Ishikawa (cell line): ENCODE data around the gene MFSD12.

Source experiments
- CEBPB ChIP-seq: IDR thresholded peaks from 2 replicates; pipeline ENCODE4 v1.6.1; 2012
- CREB1 ChIP-seq: IDR thresholded peaks from 2 replicates; pipeline ENCODE4 v1.6.1; 2012; ENCODE audit warnings: low read depth
- EGR1 ChIP-seq: IDR thresholded peaks from 2 replicates; pipeline ENCODE4 v1.6.1; 2012
- EP300 ChIP-seq: IDR thresholded peaks from 2 replicates; pipeline ENCODE4 v1.6.1; 2012; ENCODE audit warnings: borderline replicate concordance
- FOXM1 ChIP-seq: IDR thresholded peaks from 2 replicates; pipeline ENCODE4 v1.6.1; 2012; ENCODE audit warnings: low read depth, borderline replicate concordance
- MAX ChIP-seq: IDR thresholded peaks from 2 replicates; pipeline ENCODE4 v1.6.1; 2012
- RAD21 ChIP-seq: IDR thresholded peaks from 2 replicates; pipeline ENCODE4 v1.6.1; 2012; ENCODE audit warnings: low read depth
- TAF1 ChIP-seq: IDR thresholded peaks from 2 replicates; pipeline ENCODE4 v1.6.1; 2012; ENCODE audit warnings: low read depth, mild to moderate bottlenecking
- TCF12 ChIP-seq: IDR thresholded peaks from 2 replicates; pipeline ENCODE4 v1.6.1; 2012; ENCODE audit warnings: low read depth
- TEAD4 ChIP-seq: IDR thresholded peaks from 2 replicates; pipeline ENCODE4 v1.6.1; 2012
- USF1 ChIP-seq: IDR thresholded peaks from 2 replicates; pipeline ENCODE4 v1.6.1; 2012
- YY1 ChIP-seq: IDR thresholded peaks from 2 replicates; pipeline ENCODE4 v1.6.1; 2012; ENCODE audit warnings: low read depth
- ZBTB7A ChIP-seq: IDR thresholded peaks from 2 replicates; pipeline ENCODE4 v1.6.1; 2012; ENCODE audit warnings: low read depth
- TF ChIP-seq, protein P1 (sequence below): IDR thresholded peaks from 2 replicates; pipeline ENCODE4 v1.6.1; 2012; ENCODE audit warnings: low read depth, mild to moderate bottlenecking

GRCh38 chr19:3550947-3551791 lies 6.2 kb downstream of the MFSD12 start:
- TF ChIP-seq EGR1: no peak
- TF ChIP-seq RAD21: no peak
- TF ChIP-seq CEBPB: no peak
- no peak for TF ChIP-seq USF1
- no peak for TF ChIP-seq CREB1
- no peak for TF ChIP-seq EP300
- no peak for TF ChIP-seq MAX
- TF ChIP-seq TCF12: no peak
- no peak for TF ChIP-seq FOXM1
- TF ChIP-seq TEAD4: no peak
- TF ChIP-seq, protein P1, sequence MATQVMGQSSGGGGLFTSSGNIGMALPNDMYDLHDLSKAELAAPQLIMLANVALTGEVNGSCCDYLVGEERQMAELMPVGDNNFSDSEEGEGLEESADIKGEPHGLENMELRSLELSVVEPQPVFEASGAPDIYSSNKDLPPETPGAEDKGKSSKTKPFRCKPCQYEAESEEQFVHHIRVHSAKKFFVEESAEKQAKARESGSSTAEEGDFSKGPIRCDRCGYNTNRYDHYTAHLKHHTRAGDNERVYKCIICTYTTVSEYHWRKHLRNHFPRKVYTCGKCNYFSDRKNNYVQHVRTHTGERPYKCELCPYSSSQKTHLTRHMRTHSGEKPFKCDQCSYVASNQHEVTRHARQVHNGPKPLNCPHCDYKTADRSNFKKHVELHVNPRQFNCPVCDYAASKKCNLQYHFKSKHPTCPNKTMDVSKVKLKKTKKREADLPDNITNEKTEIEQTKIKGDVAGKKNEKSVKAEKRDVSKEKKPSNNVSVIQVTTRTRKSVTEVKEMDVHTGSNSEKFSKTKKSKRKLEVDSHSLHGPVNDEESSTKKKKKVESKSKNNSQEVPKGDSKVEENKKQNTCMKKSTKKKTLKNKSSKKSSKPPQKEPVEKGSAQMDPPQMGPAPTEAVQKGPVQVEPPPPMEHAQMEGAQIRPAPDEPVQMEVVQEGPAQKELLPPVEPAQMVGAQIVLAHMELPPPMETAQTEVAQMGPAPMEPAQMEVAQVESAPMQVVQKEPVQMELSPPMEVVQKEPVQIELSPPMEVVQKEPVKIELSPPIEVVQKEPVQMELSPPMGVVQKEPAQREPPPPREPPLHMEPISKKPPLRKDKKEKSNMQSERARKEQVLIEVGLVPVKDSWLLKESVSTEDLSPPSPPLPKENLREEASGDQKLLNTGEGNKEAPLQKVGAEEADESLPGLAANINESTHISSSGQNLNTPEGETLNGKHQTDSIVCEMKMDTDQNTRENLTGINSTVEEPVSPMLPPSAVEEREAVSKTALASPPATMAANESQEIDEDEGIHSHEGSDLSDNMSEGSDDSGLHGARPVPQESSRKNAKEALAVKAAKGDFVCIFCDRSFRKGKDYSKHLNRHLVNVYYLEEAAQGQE: no peak
- no peak; the same call in 1 of the 2 replicates for TF ChIP-seq ZBTB7A
- TF ChIP-seq TAF1: no peak
- TF ChIP-seq YY1: no peak
